Liver (tissue), 3 donors: ENCODE results near the gene REL.

ENCODE experiments used
- CTCF ChIP-seq: fragments of 150-350 bp; IDR thresholded peaks from 2 replicates; pipeline ENCODE4 v1.5.1; 2017; ENCODE audit warnings: improper control_type of control experiment, low read depth, low read length; ENCODE audit not compliant: missing input control
- EGR1 ChIP-seq, 2 donors: IDR thresholded peaks; 2 replicates each; pipeline ENCODE4 v1.6.1; 2016 to 2018; ENCODE audit warnings: antibody characterized with exemption in 2 of 2, low read depth in 2 of 2
- HNF4G ChIP-seq: IDR thresholded peaks from 2 replicates; pipeline ENCODE4 v1.6.1; 2016; ENCODE audit warnings: antibody characterized with exemption
- RAD21 ChIP-seq, 2 donors: IDR thresholded peaks; 2 replicates each; pipeline ENCODE4 v1.6.1; 2016; ENCODE audit warnings: antibody characterized with exemption in 2 of 2, mild to moderate bottlenecking in 2 of 2
- REST ChIP-seq: IDR thresholded peaks from 2 replicates; pipeline ENCODE4 v1.6.1; 2016; ENCODE audit warnings: antibody characterized with exemption, mild to moderate bottlenecking
- SP1 ChIP-seq: IDR thresholded peaks from 2 replicates; pipeline ENCODE4 v1.6.1; 2018; ENCODE audit warnings: antibody characterized with exemption, mild to moderate bottlenecking
- TAF1 ChIP-seq: conservative IDR thresholded peaks from 2 replicates; pipeline ENCODE4 v1.6.1; 2016; ENCODE audit warnings: antibody characterized with exemption, mild to moderate bottlenecking
- YY1 ChIP-seq: IDR thresholded peaks from 2 replicates; pipeline ENCODE4 v1.6.1; 2016; ENCODE audit warnings: antibody characterized with exemption, mild to moderate bottlenecking
- TF ChIP-seq, protein P1 (sequence below): IDR thresholded peaks from 2 replicates; pipeline ENCODE4 v1.6.1; 2016; ENCODE audit warnings: antibody characterized with exemption
- donor health status: healthy.
- donor health status: healthy.

- no peak for TF ChIP-seq CTCF
- TF ChIP-seq HNF4G = no peak
- TF ChIP-seq YY1 = no peak
- no peak for TF ChIP-seq RAD21 (IDR thresholded peaks at IDR 0.05)
- TF ChIP-seq, protein P1, sequence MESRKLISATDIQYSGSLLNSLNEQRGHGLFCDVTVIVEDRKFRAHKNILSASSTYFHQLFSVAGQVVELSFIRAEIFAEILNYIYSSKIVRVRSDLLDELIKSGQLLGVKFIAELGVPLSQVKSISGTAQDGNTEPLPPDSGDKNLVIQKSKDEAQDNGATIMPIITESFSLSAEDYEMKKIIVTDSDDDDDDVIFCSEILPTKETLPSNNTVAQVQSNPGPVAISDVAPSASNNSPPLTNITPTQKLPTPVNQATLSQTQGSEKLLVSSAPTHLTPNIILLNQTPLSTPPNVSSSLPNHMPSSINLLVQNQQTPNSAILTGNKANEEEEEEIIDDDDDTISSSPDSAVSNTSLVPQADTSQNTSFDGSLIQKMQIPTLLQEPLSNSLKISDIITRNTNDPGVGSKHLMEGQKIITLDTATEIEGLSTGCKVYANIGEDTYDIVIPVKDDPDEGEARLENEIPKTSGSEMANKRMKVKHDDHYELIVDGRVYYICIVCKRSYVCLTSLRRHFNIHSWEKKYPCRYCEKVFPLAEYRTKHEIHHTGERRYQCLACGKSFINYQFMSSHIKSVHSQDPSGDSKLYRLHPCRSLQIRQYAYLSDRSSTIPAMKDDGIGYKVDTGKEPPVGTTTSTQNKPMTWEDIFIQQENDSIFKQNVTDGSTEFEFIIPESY = no peak
- TF ChIP-seq SP1 = no peak
- no peak for TF ChIP-seq TAF1
- TF ChIP-seq REST = no peak
- no peak for TF ChIP-seq EGR1 (IDR thresholded peaks at IDR 0.05; ENCODE audit: low read depth in 2 of 2)
Observed at GRCh38 chr2:60884800-60885199, 3.4 kb downstream of the REL start.
